Lung microvascular endothelial cell (primary cell): ENCODE results near the gene CCDC40. TPM values are rescaled to one million over a fixed set of nuclear protein-coding genes. Genes with fewer than 3 reads are reported as not detected.

Experiments
- DNase-seq, 2 donors: peaks; one replicate each; pipeline versions ENCODE4 v3.0.0 to v3.0.0-alpha.2; 2010; ENCODE audit warnings: low read depth in 2 of 2
- total RNA-seq: library from RNA; depleted of rRNA; stranded (reverse); fragments of >200 nt; gene quantifications from 2 replicates; pipeline ENCODE4 v1.2.1, GENCODE V29; 2014

Gene CCDC40
- total RNA-seq, 1 donor from 2014 or later: 4.0 TPM

DNA sequence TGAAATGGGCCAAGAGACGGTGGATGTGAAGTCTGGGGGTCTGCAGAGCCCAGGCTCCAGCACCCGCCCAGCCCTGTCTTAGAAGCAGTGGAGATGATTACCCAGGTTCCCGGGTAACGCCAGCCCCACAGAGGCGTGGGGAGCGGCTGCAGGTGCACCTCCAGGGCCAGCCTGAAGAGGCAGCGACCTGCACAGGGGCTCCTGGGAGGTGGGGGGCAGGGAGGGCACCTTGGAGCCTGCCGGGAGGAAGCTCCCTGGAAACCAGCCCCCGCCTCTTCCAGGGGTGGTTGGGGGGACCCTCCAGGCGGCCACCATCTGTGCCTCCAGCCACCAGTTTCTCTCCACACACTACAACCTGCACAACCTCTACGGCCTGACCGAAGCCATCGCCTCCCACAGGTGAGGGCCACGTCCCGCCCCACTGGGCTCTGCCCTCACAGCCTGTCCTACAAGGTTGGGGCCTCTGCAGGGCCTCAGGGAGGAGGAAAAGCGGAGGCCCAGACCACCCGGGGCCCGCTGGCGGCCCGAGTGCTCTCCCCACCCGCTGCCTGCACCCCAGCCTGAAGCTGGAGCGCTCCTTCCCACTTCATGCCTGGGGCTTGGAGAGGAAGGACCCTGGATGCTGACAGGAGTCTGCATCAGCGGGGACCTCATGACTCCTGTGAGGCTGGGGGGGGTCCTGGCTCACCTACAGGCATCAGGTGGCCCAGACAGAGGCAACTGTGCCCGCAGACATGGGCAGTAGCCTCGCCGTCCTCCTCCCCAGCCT lies 75.4 kb downstream of the CCDC40 start:
- DNase-seq: no peak

DNA sequence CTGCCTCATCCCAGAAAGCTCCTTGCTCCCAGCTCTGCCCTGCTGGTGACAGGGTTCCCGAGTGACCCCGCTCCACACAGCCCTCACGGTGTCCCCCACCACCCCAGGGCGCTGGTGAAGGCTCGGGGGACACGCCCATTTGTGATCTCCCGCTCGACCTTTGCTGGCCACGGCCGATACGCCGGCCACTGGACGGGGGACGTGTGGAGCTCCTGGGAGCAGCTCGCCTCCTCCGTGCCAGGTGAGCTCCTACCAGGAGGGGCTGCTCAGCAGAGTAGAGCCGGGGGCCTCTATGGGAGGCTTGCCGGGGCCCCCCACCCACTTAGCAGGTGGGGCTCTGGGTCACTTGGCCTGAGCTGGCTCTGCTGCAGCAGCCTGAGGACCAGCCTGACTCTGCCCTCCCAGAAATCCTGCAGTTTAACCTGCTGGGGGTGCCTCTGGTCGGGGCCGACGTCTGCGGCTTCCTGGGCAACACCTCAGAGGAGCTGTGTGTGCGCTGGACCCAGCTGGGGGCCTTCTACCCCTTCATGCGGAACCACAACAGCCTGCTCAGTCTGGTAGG lies 76.1 kb downstream of the CCDC40 start:
- no peak for DNase-seq

DNA sequence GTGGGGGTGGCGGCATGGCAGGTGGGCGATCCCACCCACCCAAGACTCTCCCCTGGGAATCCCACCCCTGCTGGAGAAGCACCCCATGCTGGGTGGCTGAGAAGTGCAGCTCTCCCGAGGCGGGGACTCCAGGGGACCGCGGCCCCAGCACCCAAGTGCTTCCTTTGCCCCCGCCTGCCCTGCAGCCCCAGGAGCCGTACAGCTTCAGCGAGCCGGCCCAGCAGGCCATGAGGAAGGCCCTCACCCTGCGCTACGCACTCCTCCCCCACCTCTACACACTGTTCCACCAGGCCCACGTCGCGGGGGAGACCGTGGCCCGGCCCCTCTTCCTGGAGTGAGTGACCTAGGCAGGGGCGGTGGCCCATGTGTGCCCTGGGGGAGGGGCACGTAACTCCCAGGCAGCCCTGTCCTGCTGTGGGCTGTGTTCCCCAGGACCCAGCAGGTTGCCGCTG lies 76.6 kb downstream of the CCDC40 start:
- no peak for DNase-seq

DNA sequence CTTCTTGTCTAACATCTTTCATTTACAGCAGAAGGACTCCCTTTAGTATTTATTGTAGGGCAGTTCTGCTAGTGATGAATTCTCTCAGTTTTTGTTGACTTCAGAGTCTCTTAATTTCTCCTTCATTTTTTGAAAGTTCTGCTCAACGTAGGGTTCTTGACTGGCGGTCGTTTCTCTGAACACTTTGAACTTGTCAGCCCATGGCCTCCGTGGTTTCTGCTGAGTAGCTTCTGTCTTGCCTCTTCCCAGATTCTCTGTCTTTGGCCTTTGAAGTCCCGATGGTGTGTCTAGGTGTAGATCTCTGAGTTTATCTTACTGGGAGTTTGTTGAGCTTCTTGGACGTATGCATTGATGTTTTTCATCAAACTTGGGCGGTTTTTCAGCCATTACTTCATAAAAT lies 78.3 kb downstream of the CCDC40 start:
- no peak for DNase-seq

DNA sequence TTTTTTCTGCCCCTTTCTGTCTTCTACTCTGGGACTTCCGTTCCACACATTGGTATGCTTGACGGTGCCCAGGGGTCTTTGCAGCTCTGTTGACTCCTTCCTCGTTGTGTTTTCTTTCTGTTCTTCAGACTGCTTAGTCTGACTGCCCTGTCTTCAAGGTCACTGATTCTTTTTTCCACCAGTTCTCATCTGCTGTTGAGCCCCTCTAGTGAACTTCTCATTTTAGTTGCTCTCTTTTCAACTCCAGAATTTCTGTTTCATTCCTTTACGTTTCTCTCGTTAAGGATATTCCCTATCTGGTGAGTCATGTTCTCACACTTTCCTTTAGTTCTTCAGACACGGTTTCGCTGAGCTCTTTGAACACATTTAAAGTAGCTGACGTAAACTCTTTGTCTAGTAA lies 78.7 kb downstream of the CCDC40 start:
- DNase-seq: no peak

DNA sequence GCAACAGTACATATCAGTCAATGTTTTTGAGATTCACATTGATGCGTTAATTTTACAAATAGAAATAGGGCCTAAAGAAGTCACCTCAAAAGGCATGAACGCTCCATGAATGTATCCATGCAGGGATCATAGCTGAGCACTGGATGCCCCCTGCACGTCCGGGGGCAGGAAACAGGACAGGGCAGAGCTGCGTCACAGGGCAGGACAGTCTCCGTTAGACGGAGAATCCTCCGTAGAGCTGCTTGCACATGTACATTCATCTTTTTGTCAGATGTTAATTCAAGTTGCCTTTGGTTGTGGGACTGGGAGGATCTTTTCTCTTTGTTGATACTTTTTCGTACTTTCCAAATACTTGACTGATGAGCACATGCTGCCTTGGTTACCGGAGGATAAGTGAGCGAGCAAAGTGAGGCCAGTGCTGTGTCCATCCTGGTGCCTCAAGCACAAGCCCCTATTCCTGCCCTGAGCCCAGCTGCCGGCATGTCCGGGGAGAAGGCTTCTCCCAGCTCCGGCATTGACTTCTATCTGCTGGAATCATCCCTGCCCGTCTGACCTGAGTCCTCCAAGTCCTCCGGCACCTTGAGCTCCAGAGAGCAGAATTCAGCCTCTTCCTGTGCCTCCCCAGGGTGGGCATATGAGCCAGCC lies 80.0 kb downstream of the CCDC40 start:
- DNase-seq: peak in 1 of 2 donors; percentile 62

DNA sequence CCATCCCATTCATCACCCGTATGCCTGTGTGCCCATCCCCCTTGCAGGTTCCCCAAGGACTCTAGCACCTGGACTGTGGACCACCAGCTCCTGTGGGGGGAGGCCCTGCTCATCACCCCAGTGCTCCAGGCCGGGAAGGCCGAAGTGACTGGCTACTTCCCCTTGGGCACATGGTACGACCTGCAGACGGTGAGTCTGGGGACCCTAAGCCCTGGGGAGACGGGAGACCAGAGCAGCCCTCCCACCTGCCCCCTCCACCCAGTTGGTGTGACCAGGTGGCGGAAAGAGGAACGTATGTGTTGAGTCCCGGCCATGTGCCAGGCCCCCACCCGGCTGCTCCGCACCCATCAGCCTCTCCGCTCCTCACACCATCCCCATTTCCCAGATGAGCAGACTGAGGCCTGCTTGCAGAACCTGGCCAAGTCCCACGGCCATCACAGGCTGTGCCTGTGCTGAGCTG lies 80.5 kb downstream of the CCDC40 start:
- no peak for DNase-seq

DNA sequence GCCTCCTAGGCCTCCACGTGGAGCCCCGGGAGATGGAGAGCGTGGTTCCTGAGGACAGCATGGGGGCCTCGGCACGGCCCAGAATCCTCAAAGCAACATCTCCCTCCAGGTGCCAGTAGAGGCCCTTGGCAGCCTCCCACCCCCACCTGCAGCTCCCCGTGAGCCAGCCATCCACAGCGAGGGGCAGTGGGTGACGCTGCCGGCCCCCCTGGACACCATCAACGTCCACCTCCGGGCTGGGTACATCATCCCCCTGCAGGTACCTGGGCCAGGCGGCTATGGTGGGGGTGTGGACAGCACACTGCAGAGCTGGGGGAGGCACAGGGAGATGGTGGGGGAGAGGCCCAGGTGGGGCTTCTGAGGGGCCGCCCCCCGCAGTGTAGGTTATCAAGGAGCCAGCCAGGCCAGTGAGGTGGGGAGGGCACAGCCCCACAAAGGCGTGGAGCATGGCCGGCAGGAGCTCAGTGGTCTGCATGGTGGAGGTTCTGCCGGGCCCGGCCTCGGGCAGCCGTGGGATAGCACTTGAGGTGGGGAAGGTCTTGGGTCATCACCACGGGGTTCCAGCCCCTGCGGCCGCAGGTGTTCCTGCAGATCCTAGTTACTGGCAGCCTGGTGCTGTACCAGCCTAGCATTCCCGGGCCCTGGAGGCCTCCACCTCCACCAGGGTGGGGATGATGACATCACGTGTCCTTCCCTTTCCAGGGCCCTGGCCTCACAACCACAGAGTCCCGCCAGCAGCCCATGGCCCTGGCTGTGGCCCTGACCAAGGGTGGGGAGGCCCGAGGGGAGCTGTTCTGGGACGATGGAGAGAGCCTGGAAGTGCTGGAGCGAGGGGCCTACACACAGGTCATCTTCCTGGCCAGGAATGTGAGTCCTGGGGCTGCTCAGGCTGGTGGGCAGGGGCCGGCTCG lies 81.3 kb downstream of the CCDC40 start:
- DNase-seq: no peak

DNA sequence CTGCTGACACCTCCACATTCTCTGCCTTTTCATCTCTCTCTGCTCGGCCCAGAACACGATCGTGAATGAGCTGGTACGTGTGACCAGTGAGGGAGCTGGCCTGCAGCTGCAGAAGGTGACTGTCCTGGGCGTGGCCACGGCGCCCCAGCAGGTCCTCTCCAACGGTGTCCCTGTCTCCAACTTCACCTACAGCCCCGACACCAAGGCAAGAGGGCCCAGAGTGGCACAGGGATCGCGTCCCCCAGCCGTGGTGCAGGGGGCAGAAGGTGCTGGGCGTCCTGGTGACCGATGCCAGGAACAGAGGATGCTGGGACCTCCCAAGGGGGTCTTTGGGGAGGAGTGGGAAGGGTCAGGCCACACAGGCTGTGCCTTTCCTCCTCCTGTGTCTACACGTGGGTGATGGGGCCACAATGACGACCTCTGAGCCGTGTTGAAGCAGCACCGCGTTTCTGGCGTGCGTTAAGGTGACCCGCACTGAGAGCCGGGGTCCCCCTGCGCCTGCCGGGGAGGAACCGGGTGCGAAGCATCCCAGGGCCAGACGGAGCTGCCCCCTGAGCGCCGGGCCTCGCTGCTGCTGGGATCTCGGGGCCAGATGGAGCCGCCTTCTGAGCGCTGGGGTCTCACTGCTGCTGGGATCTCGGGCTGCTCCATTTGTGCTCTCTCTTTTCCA lies 82.3 kb downstream of the CCDC40 start:
- no peak for DNase-seq

DNA sequence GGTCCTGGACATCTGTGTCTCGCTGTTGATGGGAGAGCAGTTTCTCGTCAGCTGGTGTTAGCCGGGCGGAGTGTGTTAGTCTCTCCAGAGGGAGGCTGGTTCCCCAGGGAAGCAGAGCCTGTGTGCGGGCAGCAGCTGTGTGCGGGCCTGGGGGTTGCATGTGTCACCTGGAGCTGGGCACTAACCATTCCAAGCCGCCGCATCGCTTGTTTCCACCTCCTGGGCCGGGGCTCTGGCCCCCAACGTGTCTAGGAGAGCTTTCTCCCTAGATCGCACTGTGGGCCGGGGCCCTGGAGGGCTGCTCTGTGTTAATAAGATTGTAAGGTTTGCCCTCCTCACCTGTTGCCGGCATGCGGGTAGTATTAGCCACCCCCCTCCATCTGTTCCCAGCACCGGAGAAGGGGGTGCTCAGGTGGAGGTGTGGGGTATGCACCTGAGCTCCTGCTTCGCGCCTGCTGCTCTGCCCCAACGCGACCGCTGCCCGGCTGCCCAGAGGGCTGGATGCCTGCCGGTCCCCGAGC lies 82.9 kb downstream of the CCDC40 start:
- no peak for DNase-seq

DNA sequence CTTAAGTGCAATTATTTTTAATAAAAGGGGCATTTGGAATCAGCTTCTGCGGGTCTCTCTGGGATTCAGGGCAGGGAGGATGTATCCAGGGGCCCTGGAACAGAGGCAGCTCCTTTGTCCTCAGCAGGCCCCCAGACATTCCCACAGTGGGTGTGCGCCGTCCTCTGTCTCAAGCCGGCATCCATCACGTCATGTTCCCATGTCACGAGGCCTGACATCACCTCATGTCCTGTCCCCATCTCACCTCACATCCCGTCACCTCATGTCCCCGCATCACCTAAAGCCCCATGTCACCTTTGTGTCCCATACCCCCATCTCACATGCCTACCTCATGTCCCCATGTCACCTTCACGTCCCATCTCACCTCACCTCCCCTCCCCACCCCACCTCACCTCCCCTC lies 83.4 kb downstream of the CCDC40 start:
- no peak for DNase-seq

DNA sequence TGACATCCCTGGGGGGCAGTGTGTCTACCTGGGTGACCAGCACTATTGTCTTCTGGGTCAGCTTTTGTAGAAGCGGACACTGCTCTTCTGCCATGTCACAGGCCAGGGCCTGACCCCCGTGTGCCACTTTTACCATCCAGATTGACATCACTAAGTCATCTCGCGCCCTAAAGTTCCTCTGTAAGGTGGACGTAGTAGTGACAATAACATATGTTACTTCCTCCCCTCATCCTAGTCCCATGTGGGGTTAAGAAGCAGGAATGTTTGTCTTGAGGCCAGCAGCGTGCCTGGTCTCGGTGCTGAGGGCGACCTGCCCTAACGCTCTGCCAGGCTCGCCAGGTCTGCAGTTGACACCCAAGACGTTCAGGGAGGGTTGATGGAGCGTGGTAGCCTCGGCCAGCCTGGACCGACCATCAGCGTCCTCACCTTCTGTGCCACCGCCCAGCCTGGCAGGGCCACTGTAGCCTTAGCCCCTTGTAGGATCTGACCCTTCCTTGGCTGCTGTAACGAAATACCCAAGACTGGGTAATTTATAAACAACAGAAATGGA lies 85.7 kb downstream of the CCDC40 start:
- no peak for DNase-seq

DNA sequence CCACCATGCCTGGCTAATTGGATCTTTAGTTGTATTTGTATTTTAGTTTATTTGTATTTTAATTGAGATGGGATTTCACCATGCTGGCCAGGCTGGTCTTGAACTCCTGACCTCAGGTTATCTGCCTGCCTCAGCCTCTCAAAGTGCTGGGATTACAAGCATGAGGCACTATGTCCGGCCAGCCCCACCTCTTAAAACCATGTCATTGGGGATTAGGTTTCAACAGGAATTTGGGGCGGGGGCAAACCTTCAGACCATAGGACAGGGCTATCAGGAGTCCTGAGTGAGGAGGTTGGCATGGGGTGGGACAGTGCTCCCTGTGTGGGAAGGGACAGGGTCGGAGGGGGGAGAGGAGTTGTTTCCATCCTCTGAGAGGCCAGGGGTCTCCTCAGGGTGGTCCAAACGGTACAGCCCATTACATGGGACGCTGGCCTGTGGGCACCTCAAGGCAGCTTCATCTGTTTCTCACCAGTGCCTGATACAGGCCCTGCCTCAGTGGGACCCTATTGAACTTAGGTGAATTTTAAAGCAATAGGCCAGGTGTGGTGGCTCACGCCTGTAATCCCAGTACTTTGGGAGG lies 86.6 kb downstream of the CCDC40 start:
- DNase-seq: no peak

DNA sequence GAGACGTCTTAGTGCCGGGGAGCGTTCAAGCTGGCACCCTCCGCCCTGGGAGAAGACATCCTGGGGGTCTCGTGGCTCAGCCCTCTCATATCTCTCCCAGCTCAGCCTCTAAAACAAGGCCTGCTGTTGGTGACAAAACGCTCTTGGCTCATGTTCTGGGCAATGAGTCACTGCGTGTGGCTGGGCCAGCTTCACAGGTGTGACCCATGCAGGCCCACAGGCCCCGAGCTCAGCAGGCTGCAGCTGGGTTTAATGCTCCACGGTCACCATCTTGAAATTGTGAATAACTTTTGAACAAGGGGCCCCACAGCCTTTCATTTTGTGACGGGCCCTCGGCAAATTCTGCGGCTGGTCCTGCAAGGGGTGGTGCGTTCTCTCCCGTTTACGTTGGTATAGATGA lies 87.3 kb downstream of the CCDC40 start:
- peak in 1 of 2 donors; percentile 62 for DNase-seq

DNA sequence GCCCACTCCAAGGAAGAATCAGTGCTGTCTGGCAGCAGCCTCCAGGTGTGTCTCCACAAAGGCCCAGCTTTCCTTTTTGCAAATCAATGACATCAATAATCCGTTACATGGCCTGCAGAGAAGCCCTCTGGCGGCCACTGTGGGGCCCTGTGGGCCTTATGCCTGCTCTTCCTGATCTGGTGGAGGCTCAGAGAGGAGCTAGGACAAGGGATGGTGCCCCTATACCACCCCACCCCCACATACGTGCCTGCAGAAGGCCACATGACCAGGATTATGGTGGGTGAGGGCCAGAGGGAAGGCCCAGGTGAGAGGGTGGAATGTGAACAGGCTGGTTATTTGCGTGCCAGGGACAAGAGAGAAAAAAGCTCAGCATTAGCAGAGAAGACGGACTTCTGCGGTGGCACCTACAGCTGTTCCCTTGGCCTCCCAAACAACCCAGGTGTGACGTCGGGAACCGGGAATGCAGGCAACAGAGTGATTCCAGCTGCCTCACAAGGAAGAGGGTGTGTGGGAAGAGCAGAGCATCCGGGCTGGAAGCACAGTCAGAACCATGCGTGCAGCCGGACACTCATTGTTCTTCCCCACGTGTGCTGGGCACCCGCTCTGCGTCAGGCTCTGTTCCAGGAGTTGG lies 88.0 kb downstream of the CCDC40 start:
- DNase-seq: peak; percentile 68 to 72

DNA sequence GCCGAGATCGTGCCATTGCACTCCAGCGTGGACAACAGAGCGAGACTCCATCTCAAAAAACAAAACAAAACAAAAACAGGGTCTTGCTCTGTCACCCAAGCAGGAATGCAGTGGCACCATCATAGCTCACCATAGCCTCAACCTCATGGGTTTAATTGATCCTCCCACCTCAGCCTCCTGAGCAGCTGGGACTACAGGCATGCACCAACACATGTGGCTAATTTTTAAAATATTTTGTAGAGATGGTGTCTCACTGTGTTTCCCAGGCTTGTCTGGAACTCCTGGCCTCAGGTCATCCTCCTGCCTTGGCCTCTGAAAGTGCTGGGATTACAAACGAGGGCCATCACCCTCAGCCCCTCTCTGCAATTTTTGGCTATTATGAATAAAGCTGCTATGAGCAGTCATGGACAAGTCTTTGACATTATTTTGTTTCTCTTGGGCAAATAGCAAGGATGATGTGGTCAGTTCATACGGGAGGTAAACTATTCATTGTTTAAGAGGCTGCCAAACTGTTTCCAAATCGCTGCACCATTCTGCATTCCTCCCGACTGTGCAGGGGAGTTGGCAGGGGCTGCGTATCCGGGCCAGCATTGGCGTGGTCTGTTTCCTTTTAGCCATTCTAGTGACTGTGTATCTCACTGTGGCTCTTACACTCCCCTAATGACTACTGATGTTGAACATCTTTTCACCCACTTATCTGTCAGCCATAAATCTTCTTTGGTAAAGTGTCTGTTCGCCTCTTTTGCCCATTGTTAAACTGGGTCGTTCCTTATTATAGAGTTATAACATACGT lies 89.4 kb downstream of the CCDC40 start:
- DNase-seq: peak in 1 of 2 donors; percentile 84

DNA sequence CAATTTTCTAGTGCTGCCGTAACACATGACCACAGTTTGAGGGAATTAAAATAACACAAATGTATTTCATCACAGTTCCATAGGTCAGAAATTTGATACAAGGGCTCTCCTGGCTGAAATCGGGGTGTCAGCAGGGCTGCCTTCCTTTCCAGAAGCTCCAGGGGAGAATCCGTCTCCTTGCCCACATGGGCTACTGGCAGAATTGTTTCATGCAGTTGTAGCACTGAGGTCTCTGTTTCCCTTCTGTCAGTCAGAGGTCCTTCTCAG lies 89.9 kb downstream of the CCDC40 start:
- DNase-seq: no peak

DNA sequence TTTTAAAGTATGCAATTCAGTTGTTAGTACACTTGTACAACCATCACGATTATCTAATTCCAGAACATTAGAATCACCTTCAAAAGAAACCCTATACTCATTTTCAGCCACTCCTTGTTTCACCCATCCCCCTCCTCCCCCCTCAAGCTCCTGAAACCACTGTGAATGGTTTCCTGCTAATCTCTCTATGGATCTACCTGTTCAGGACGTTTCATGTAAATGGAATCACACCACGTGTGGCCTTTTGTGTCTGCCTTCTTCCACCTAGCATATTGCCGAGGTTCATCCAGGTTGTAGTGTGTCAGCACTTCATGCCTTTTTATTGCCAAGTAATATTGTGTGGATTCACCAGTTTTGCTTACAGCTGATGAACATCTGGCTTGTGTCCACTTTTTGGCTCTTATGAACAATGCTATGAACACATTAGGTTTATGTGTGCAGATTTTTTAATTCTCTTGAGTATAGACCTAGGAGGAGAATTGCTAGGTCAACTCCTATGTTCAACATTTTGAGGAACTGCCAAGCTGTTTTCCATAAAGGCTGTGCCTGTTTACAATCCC lies 92.6 kb downstream of the CCDC40 start:
- peak in 1 of 2 donors; percentile 30 for DNase-seq

DNA sequence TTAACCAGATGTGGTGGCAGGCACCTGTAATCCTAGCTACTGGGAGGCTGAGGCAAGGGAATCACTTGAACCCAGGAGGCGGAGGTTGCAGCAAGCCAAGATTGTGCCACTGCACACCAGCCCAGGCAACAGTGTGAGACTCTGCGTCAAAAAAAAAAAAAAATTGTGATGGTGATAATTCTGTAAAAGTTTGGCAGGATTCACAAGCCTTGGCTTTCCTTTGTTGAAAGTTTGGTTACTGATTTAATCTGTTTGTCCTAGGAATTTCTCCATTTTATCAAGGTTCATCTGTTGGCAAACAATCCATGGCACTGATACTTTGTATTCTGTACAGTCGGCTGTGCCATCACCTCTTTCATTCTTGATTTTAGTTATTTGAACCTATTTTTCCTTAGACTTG lies 94.5 kb downstream of the CCDC40 start:
- no peak for DNase-seq
